H9 (cell line): ENCODE results near the gene SIRT6. TPM values are rescaled to one million over a fixed set of nuclear protein-coding genes. Genes with fewer than 3 reads are reported as not detected.

Source experiments
- DNase-seq: peaks from one replicate; pipeline ENCODE4 v3.0.0-alpha.2; 2017
- H2AFZ ChIP-seq: one replicate; pipeline ENCODE4 v1.6.1; 2013; ENCODE audit warnings: mild to moderate bottlenecking, low read length, control low read depth, moderate library complexity
- H2AK5ac ChIP-seq: 2 replicates; pipeline ENCODE4 v1.6.1; 2013; ENCODE audit warnings: low read length, control low read depth, mixed read lengths; ENCODE audit not compliant: insufficient read length
- H2BK120ac ChIP-seq: one replicate; pipeline ENCODE4 v1.6.1; 2013; ENCODE audit warnings: low read depth, mild to moderate bottlenecking, low read length, control low read depth, inconsistent platforms; ENCODE audit not compliant: poor library complexity, severe bottlenecking
- H2BK12ac ChIP-seq: 2 replicates; pipeline ENCODE4 v1.6.1; 2013; ENCODE audit warnings: low read length, control low read depth, mixed read lengths, low read depth; ENCODE audit not compliant: insufficient read length
- H2BK15ac ChIP-seq: 2 replicates; pipeline ENCODE4 v1.6.1; 2013; ENCODE audit warnings: low read depth, low read length, control low read depth
- H2BK20ac ChIP-seq: one replicate; pipeline ENCODE4 v1.6.1; 2013; ENCODE audit warnings: low read depth, mild to moderate bottlenecking, low read length, control low read depth, inconsistent platforms; ENCODE audit not compliant: poor library complexity, severe bottlenecking
- H2BK5ac ChIP-seq: 2 replicates; pipeline ENCODE4 v1.6.1; 2013; ENCODE audit warnings: low read length, control low read depth, mixed read lengths; ENCODE audit not compliant: insufficient read length
- H3K14ac ChIP-seq: 2 replicates; pipeline ENCODE4 v1.6.1; 2013; ENCODE audit warnings: low read length, control low read depth; ENCODE audit not compliant: insufficient read depth
- H3K18ac ChIP-seq: 2 replicates; pipeline ENCODE4 v1.6.1; 2013; ENCODE audit warnings: low read depth, mild to moderate bottlenecking, mixed read lengths, low read length, control low read depth; ENCODE audit not compliant: insufficient read length
- H3K23ac ChIP-seq: 2 replicates; pipeline ENCODE4 v1.6.1; 2013; ENCODE audit warnings: low read length, control low read depth, mixed read lengths, low read depth; ENCODE audit not compliant: insufficient read length
- H3K23me2 ChIP-seq: 2 replicates; pipeline ENCODE4 v1.6.1; 2013; ENCODE audit warnings: low read depth, mild to moderate bottlenecking, mixed read lengths, low read length, control low read depth; ENCODE audit not compliant: insufficient read length, poor library complexity, severe bottlenecking
- H3K27ac ChIP-seq: 2 replicates; pipeline ENCODE4 v1.5.1; 2013; ENCODE audit warnings: low read length, control low read depth, mixed read lengths, low read depth; ENCODE audit not compliant: insufficient read length
- H3K27me3 ChIP-seq: 2 replicates; pipeline ENCODE4 v1.6.1; 2013; ENCODE audit warnings: low read length, control low read depth, inconsistent platforms; ENCODE audit not compliant: insufficient read depth
- H3K4ac ChIP-seq: 2 replicates; pipeline ENCODE4 v1.6.1; 2013; ENCODE audit warnings: low read depth, mild to moderate bottlenecking, control low read depth, inconsistent platforms, low read length, moderate library complexity
- H3K4me1 ChIP-seq: 2 replicates; pipeline ENCODE4 v1.6.1; 2013; ENCODE audit warnings: low read length, control low read depth, inconsistent platforms; ENCODE audit not compliant: insufficient read depth
- H3K4me2 ChIP-seq: 2 replicates; pipeline ENCODE4 v1.6.1; 2013; ENCODE audit warnings: low read length, control low read depth, mixed read lengths; ENCODE audit not compliant: insufficient read length, insufficient read depth
- H3K56ac ChIP-seq: 2 replicates; pipeline ENCODE4 v1.6.1; 2013; ENCODE audit warnings: low read depth, mild to moderate bottlenecking, mixed read lengths, low read length, control low read depth; ENCODE audit not compliant: insufficient read length
- H3K79me1 ChIP-seq: 2 replicates; pipeline ENCODE4 v1.6.1; 2013; ENCODE audit warnings: low read depth, mild to moderate bottlenecking, moderate library complexity, low read length, control low read depth, inconsistent platforms; ENCODE audit not compliant: insufficient read depth, poor library complexity, severe bottlenecking
- H3K79me2 ChIP-seq: 2 replicates; pipeline ENCODE4 v1.6.1; 2013; ENCODE audit warnings: low read length, control low read depth, inconsistent platforms; ENCODE audit not compliant: insufficient read depth
- H3K9ac ChIP-seq: 2 replicates; pipeline ENCODE4 v1.6.1; 2013; ENCODE audit warnings: low read length, control low read depth, mixed read lengths; ENCODE audit not compliant: insufficient read length; ENCODE audit errors: extremely low read depth
- H3K9me3 ChIP-seq: one replicate; pipeline ENCODE4 v1.6.1; 2013; ENCODE audit warnings: low read depth, low read length, inconsistent platforms; ENCODE audit not compliant: control insufficient read depth
- H3T11ph ChIP-seq: one replicate; pipeline ENCODE4 v1.6.1; 2013; ENCODE audit warnings: mild to moderate bottlenecking, low read length, control low read depth, inconsistent platforms
- H4K20me1 ChIP-seq: one replicate; pipeline ENCODE4 v1.6.1; 2013; ENCODE audit not compliant: control insufficient read depth, insufficient read length, insufficient read depth
- H4K5ac ChIP-seq: 2 replicates; pipeline ENCODE4 v1.6.1; 2013; ENCODE audit warnings: low read depth, mild to moderate bottlenecking, mixed read lengths, low read length, control low read depth; ENCODE audit not compliant: insufficient read length
- H4K8ac ChIP-seq: replicated peaks from 2 replicates; pipeline ENCODE4 v1.6.1; 2013; ENCODE audit warnings: low read length, control low read depth, mixed read lengths, low read depth; ENCODE audit not compliant: insufficient read length
- H4K91ac ChIP-seq: 2 replicates; pipeline ENCODE4 v1.6.1; 2013; ENCODE audit warnings: low read depth, mild to moderate bottlenecking, moderate library complexity, mixed read lengths, low read length, control low read depth; ENCODE audit not compliant: insufficient read length
- H3K27ac Mint-ChIP-seq, 3 experiments: 2 replicates in 2 of 3; 3 replicates in 1 of 3; pipeline ENCODE4 v1.8.0; 2020 to 2021; ENCODE audit warnings: mixed read lengths in 3 of 3, mild to moderate bottlenecking in 1 of 3, moderate library complexity in 1 of 3
- H3K27me3 Mint-ChIP-seq: 2 replicates; pipeline ENCODE4 v1.8.0; 2021; ENCODE audit warnings: low read depth, mild to moderate bottlenecking, moderate library complexity, mixed read lengths
- H3K36me3 Mint-ChIP-seq, 3 experiments: 2 replicates in 2 of 3; 3 replicates in 1 of 3; pipeline ENCODE4 v1.8.0; 2020 to 2021; ENCODE audit warnings: low read depth in 3 of 3, mixed read lengths in 3 of 3; ENCODE audit not compliant: insufficient read depth in 1 of 3
- H3K4me1 Mint-ChIP-seq, 2 experiments: 2 replicates each; pipeline ENCODE4 v1.8.0; 2020; ENCODE audit warnings: mixed read lengths in 2 of 2
- H3K4me3 Mint-ChIP-seq, 2 experiments: 2 replicates in 1 of 2; 3 replicates in 1 of 2; pipeline ENCODE4 v1.8.0; 2020 to 2021; ENCODE audit warnings: mild to moderate bottlenecking in 2 of 2, mixed read lengths in 2 of 2, moderate library complexity in 1 of 2
- H3K9me3 Mint-ChIP-seq, 2 experiments: 2 replicates in 1 of 2; 3 replicates in 1 of 2; pipeline ENCODE4 v1.8.0; 2020; ENCODE audit warnings: mild to moderate bottlenecking in 2 of 2, mixed read lengths in 2 of 2, moderate library complexity in 1 of 2
- CTCF ChIP-seq: fragments of 200-600 bp; sonication (generic); conservative IDR thresholded peaks from 3 replicates; pipeline ENCODE4 v1.8.0; 2021; ENCODE audit warnings: antibody characterized with exemption, mild to moderate bottlenecking
- WGBS: extraction: QIAGEN DNeasy Blood & Tissue Kit; methylation state at CpG from one replicate; pipeline ENCODE4 v1.1.7; 2013; ENCODE audit warnings: missing lambda C conversion rate, low lambda C conversion rate, mixed read lengths; ENCODE audit not compliant: insufficient read length; ENCODE audit errors: extremely low coverage; 5-methylcytosine and 5-hydroxymethylcytosine counted together
- total RNA-seq: library from RNA; stranded (reverse); gene quantifications from 2 replicates; pipeline ENCODE4 v1.2.1, GENCODE V29; 2021

The SIRT6 gene
- total RNA-seq, 1 experiment from 2014 or later, result 24.9 TPM

DNA sequence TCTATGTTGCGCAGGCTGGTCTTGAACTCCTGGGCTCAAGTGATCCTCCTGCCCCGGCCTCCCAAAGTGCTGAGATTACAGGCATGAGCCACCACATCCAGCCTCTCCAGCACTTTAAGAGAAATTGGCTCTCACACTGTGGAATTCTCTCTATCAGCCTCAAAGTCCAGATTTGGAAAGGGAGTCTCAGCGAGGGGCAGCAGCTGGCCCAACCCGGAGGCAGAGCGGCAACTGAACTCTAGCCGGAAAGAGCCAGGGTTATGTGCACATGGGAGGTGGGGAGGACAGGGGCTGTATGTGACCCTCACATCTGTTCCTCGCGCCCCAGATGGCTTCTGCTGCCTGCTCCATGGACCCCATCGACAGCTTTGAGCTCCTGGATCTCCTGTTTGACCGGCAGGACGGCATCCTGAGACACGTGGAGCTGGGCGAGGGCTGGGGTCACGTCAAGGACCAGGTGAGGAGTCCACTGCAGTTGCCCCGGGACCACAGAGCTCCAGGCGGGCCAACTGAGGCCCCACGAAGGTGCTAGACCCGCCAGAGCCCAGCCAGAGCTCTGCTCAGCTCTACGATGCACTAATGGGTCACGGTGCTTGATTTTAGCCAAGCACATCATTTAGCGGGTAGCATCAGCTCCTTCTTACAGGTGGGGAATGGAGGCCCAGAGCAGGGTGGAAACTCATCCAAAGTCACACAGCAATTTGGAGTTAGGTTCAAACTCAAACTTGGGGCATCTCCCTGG lies 27.6 kb downstream of the SIRT6 start:
- Histone ChIP-seq H4K8ac (no peak overlapping the region), H3K4me2 (no peak overlapping the region), H4K91ac (no peak overlapping the region), H3K9ac (no peak overlapping the region), H2BK120ac (no peak overlapping the region), H2BK20ac (no peak overlapping the region), H3K27ac (no peak overlapping the region), H3K9me3 (no peaks in the 10 kb centered on the region), H2AK5ac (no peak overlapping the region), H4K20me1 (no peaks in the 10 kb centered on the region), H3K23ac (no peak overlapping the region), H2BK5ac (no peak overlapping the region), H2BK12ac (no peak overlapping the region), H3K79me1 (no peaks in the 10 kb centered on the region), H3K18ac (no peak overlapping the region), H3K4ac (no peak overlapping the region), H3K4me1 (no peaks in the 10 kb centered on the region), H2BK15ac (0 out of 2 replicates have a peak overlapping the region, but pooled peaks have one; percentile 17), H4K5ac (no peak overlapping the region), H3K56ac (no peak overlapping the region), H3K27me3 (no peaks in the 10 kb centered on the region), H3K14ac (no peak overlapping the region), H2AFZ (no peak overlapping the region), H3K23me2 (no peaks in the 10 kb centered on the region), H3K79me2 (no peaks in the 10 kb centered on the region), H3T11ph (no peak overlapping the region)
- Mint-ChIP-seq H3K27ac (no peak overlapping the region), H3K4me3 (no peak overlapping the region), H3K4me1 (peaks cover 0 to 4% of the 10 kb centered on the region in 2 experiments; a peak in 2 of 4 replicates), H3K27me3 (peaks cover 37% of the 10 kb centered on the region), H3K36me3 (no peaks in the 10 kb centered on the region), H3K9me3 (no peaks in the 10 kb centered on the region)
- no CpG with 5 or more reads among the region's 21 CpGs for WGBS
- TF ChIP-seq CTCF, result no peak
- no peak for DNase-seq
